ENCODE data around the gene NSMCE4A. TPM values are rescaled to one million over a fixed set of nuclear protein-coding genes. Genes with fewer than 3 reads are reported as not detected.

NSMCE4A gene
- total RNA-seq, 3 donors from 2014 or later = 50.2 to 69.8 (median 62.2) TPM

DNA sequence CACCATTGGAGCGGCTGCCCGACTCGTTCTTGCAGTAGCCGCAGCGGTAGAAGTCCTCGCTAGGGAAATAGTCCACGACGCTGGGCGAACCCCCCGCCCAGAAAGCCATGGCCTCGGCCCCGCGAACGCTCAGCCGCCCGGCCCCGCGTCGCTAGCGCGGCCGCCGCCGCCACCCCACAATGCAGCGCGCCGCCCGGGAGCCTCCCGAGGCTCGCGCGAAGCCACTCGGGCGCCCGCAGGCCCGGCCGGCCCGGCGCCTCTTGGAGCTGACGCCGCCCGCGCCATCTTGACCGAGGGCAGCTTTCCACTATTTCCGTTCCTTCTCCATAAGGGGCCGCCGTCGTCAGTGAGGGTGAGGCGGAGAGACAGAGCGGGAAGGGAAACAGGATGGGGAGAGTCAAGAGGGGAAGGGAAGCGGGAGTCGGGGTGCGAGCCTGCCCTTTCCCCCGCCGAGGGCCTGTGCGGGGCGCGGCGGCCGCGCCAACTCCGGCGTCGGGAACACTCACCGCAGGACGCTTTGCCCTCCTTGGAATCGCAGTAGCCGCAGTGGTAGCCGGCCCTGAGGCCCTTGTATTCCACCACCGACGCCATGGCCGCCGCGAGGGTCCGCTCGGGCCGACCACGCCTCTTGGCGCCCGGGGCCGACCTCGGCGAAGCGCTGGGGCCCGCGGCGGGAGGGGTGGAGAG lies 47.0 kb downstream of the NSMCE4A start, which contains the start of gene ATE1:
Gene ATE1, minus strand, starts transcription at position 191 of the 687 bp plus-strand sequence. Its CDS starts 82 bp downstream, at position 109.
- H3K4me3 ChIP-seq = peak within 1 kb of the TSS; percentile 96
- H3K36me3 ChIP-seq (ENCODE audit: low read depth) = no peaks in the 10 kb centered on the region
- ATAC-seq (peak; percentile 96), DNase-seq (peak; percentile 93 to 94 (median 93))
- TF ChIP-seq, protein P1, sequence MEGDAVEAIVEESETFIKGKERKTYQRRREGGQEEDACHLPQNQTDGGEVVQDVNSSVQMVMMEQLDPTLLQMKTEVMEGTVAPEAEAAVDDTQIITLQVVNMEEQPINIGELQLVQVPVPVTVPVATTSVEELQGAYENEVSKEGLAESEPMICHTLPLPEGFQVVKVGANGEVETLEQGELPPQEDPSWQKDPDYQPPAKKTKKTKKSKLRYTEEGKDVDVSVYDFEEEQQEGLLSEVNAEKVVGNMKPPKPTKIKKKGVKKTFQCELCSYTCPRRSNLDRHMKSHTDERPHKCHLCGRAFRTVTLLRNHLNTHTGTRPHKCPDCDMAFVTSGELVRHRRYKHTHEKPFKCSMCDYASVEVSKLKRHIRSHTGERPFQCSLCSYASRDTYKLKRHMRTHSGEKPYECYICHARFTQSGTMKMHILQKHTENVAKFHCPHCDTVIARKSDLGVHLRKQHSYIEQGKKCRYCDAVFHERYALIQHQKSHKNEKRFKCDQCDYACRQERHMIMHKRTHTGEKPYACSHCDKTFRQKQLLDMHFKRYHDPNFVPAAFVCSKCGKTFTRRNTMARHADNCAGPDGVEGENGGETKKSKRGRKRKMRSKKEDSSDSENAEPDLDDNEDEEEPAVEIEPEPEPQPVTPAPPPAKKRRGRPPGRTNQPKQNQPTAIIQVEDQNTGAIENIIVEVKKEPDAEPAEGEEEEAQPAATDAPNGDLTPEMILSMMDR (IDR thresholded peaks at IDR 0.05) = no peak
- peaks cover 40% of the 10 kb centered on the region for H3K4me1 ChIP-seq (ENCODE audit: low read depth)
- no peaks in the 10 kb centered on the region for H3K9me3 ChIP-seq
- intact Hi-C loops (cut with DNase I, micrococcal nuclease) = no loop called here

GRCh38 chr10:121927318-121927840 lies 47.6 kb downstream of the NSMCE4A start:
- TF ChIP-seq, protein P1 (IDR thresholded peaks at IDR 0.05) = no peak
- DNase-seq (peak; percentile 70 to 82 (median 80)), ATAC-seq (peak; percentile 76)
- intact Hi-C loops (cut with DNase I, micrococcal nuclease) = no loop called here
- Histone ChIP-seq H3K4me3 (peak overlapping the region; percentile 96), H3K9me3 (no peaks in the 10 kb centered on the region), H3K36me3 (ENCODE audit: low read depth) (no peaks in the 10 kb centered on the region), H3K4me1 (ENCODE audit: low read depth) (peaks cover 40% of the 10 kb centered on the region)

- DNase-seq (no peak), ATAC-seq (no peak)
- H3K4me1 ChIP-seq (ENCODE audit: low read depth) = peaks cover 40% of the 10 kb centered on the region
- TF ChIP-seq, protein P1 (IDR thresholded peaks at IDR 0.05) = no peak
- peak overlapping the region; percentile 96 for H3K4me3 ChIP-seq
- no peaks in the 10 kb centered on the region for H3K9me3 ChIP-seq
- intact Hi-C loops (cut with DNase I, micrococcal nuclease) = no loop called here
- no peaks in the 10 kb centered on the region for H3K36me3 ChIP-seq (ENCODE audit: low read depth)
Observed at GRCh38 chr10:121926671-121927317, 48.2 kb downstream of the NSMCE4A start.

DNA sequence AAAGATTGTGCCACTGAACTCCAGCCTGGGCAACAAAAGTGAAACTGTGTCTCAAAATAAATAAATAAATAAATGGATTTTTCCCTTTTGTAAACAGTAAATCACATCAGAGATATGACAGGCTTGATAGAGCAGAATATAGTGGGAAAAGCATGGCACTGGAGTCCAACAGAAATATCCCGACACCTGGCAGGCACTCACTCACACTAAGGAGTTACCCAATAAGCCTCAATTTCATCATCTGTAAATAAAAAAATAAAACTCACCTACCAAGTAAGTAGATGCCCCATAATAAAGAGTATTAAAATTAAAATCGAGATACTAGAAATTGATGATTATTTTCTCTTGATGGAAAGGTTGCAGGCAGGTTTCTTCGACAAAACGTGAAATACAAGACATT lies 48.9 kb downstream of the NSMCE4A start:
- TF ChIP-seq, protein P1 (IDR thresholded peaks at IDR 0.05) = no peak
- intact Hi-C loops (cut with DNase I, micrococcal nuclease) = no loop called here
- no peaks in the 10 kb centered on the region for H3K36me3 ChIP-seq (ENCODE audit: low read depth)
- no peak for DNase-seq
- H3K4me1 ChIP-seq (ENCODE audit: low read depth) = peaks cover 33% of the 10 kb centered on the region
- H3K4me3 ChIP-seq = no peak overlapping the region
- ATAC-seq = no peak
- H3K9me3 ChIP-seq = no peaks in the 10 kb centered on the region

DNA sequence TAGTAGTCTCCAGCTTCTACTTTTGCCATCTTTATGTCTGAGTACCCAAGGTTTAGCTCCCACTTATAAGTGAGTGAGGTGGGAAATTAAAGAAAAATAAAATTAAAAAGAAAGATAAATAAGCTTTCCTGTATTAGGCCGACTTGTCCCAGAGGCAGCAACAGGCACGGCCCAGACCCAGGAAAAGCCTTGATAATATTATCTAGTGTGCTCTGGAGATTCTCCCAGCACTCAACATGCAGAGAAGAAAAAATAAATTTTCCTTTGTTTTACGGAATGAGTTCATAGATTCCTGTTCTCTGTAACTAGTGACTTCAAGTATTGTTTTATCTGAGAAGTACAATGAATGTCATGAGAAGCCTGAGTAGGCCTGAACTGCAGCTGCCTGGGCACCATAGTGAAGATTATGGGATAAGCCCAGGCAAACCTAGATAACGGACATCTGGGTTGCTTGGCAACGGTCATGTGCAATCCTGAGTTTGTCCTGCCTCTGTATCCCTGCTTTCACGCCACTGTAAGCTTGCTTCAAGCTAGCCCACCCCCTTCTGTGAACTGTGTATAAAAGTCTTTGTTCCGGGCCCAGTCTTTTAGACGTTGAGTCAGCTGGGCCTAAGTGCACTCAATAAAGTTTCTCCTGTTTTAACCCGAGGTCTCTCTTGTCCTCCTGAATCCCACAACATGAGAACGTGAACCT lies 53.6 kb downstream of the NSMCE4A start:
- no peak for DNase-seq
- no peak for ATAC-seq
- no peak overlapping the region for H3K4me3 ChIP-seq
- H3K4me1 ChIP-seq (ENCODE audit: low read depth) = peaks cover 7% of the 10 kb centered on the region
- TF ChIP-seq, protein P1 (IDR thresholded peaks at IDR 0.05) = no peak
- intact Hi-C loops (cut with DNase I, micrococcal nuclease) = no loop called here
- H3K9me3 ChIP-seq = no peaks in the 10 kb centered on the region
- no peaks in the 10 kb centered on the region for H3K36me3 ChIP-seq (ENCODE audit: low read depth)
